Neutrophil (primary cell): ENCODE results near the gene TM7SF2.

Experiments used
- H3K27ac ChIP-seq: fragments of 200-600 bp; sonication (generic); 2 replicates; pipeline ENCODE4 v1.5.1; 2016; ENCODE audit warnings: mild to moderate bottlenecking, moderate library complexity
- H3K27me3 ChIP-seq: fragments of 200-600 bp; sonication (generic); 2 replicates; pipeline ENCODE4 v1.6.0; 2016; ENCODE audit warnings: mild to moderate bottlenecking
- H3K36me3 ChIP-seq: fragments of 200-600 bp; sonication (generic); 2 replicates; pipeline ENCODE4 v1.5.1; 2017
- H3K4me1 ChIP-seq, 2 experiments: fragments of 200-600 bp in 1 of 2; sonication (generic) in 1 of 2; 1 replicate in 1 of 2; 2 replicates in 1 of 2; pipeline versions ENCODE4 v1.5.1 to v1.6.1; 2013 to 2016; ENCODE audit warnings: low read depth in 1 of 2, low read length in 1 of 2, mild to moderate bottlenecking in 1 of 2, moderate library complexity in 1 of 2; ENCODE audit not compliant: control insufficient read depth in 1 of 2, insufficient read depth in 1 of 2
- H3K4me3 ChIP-seq, 2 experiments: fragments of 200-600 bp in 1 of 2; sonication (generic) in 1 of 2; 1 replicate in 1 of 2; 2 replicates in 1 of 2; pipeline ENCODE4 v1.5.1; 2013 to 2016; ENCODE audit warnings: low read depth in 1 of 2, low read length in 1 of 2, mild to moderate bottlenecking in 1 of 2, moderate library complexity in 1 of 2
- H3K9me3 ChIP-seq: fragments of 200-600 bp; sonication (generic); 2 replicates; pipeline ENCODE4 v1.5.1; 2016
- TF ChIP-seq, protein P1 (sequence below): fragments of 200-600 bp; sonication (generic); IDR thresholded peaks from 2 replicates; pipeline ENCODE4 v1.5.1; 2016; ENCODE audit warnings: antibody characterized with exemption

Gene TM7SF2

DNA sequence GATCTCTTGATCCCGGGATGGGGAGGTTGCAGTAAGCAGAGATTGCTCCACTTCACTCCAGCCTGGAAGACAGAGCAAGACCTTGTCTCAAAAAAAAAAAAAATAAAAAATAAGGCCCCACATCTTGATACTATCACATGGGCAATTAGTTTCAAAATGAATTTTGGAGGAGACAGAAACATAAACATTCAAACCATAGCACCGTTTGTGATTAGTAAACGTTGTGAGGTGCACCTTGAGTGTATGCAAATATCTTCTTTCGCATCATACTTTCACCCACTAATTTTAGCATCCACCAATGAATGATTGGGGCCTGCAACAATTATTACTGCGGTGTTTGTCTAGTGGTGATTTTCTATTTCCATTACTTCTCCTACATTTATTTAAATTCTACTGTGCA, 47.3 kb downstream of the TM7SF2 start:
- no peaks in the 10 kb centered on the region for H3K27me3 ChIP-seq
- peaks cover 6 to 12% of the 10 kb centered on the region in 2 experiments for H3K4me1 ChIP-seq
- no peak overlapping the region for H3K27ac ChIP-seq
- H3K4me3 ChIP-seq: no peak overlapping the region
- no peaks in the 10 kb centered on the region for H3K36me3 ChIP-seq
- no peaks in the 10 kb centered on the region for H3K9me3 ChIP-seq
- TF ChIP-seq, protein P1, sequence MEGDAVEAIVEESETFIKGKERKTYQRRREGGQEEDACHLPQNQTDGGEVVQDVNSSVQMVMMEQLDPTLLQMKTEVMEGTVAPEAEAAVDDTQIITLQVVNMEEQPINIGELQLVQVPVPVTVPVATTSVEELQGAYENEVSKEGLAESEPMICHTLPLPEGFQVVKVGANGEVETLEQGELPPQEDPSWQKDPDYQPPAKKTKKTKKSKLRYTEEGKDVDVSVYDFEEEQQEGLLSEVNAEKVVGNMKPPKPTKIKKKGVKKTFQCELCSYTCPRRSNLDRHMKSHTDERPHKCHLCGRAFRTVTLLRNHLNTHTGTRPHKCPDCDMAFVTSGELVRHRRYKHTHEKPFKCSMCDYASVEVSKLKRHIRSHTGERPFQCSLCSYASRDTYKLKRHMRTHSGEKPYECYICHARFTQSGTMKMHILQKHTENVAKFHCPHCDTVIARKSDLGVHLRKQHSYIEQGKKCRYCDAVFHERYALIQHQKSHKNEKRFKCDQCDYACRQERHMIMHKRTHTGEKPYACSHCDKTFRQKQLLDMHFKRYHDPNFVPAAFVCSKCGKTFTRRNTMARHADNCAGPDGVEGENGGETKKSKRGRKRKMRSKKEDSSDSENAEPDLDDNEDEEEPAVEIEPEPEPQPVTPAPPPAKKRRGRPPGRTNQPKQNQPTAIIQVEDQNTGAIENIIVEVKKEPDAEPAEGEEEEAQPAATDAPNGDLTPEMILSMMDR: no peak

DNA sequence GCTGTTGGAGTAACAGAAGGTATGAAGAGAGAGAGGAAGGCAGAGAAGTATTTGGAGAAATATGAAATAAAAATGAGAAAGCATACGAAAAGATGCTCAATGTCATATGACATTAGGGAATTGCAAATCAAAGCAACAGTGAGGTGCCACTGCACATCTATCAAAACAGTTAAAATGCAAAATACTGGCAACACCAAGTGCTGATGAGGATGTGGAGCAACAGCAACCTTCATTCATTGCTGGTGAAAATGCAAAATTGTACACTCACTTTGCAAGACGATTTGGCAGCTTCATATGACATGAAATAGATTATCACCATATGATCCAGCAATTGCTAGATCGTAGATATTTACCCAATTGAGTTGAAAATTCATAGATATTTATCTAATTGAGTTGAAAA, 49.0 kb downstream of the TM7SF2 start:
- TF ChIP-seq, protein P1: no peak
- no peaks in the 10 kb centered on the region for H3K27me3 ChIP-seq
- H3K27ac ChIP-seq: no peak overlapping the region
- H3K36me3 ChIP-seq: no peaks in the 10 kb centered on the region
- peaks cover 6 to 12% of the 10 kb centered on the region in 2 experiments for H3K4me1 ChIP-seq
- H3K4me3 ChIP-seq: no peak overlapping the region
- no peaks in the 10 kb centered on the region for H3K9me3 ChIP-seq

DNA sequence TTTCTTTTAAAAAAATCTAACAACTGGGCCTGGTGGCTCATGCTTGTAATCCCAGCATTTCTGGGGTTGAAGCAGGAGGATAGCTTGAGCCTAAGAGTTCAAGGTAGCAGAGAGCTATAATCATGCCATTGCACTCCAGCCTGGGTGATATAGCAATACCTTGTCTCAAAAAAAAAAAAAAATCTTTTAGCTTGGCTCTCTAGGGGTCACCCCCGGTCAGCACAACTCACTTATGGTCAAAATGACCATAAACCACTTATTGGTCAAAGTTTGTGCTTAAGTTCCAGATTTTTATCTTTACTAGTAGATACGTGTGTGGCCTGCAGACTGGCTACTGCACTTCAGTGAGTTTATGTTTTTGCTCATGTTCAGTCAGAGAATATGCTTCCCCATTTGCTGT, 52.0 kb downstream of the TM7SF2 start:
- H3K36me3 ChIP-seq: no peaks in the 10 kb centered on the region
- no peak overlapping the region for H3K27ac ChIP-seq
- H3K4me1 ChIP-seq: no peaks in the 10 kb centered on the region
- TF ChIP-seq, protein P1: no peak
- no peaks in the 10 kb centered on the region for H3K9me3 ChIP-seq
- H3K4me3 ChIP-seq: no peak overlapping the region
- H3K27me3 ChIP-seq: no peaks in the 10 kb centered on the region
